H1 (cell line): ENCODE results near the gene RFX5. TPM values are rescaled to one million over a fixed set of nuclear protein-coding genes. Genes with fewer than 3 reads are reported as not detected.

Source experiments
- CTCF ChIA-PET: fragments of 300-600 bp; sonication (Branson Sonifier 250); formaldehyde crosslinking; loops from one replicate; lab custom pipeline; 2021; ENCODE audit not compliant: partially characterized antibody; lab: Charles Lee
- POLR2A ChIA-PET: fragments of 300-600 bp; sonication (Branson Sonifier 250); formaldehyde crosslinking; loops from one replicate; lab custom pipeline; 2021; ENCODE audit warnings: inconsistent platforms; ENCODE audit not compliant: partially characterized antibody; lab: Charles Lee
- DNase-seq, 2 experiments: peaks; one replicate each; pipeline versions ENCODE4 v3.0.0 to v3.0.0-alpha.2; 2010 to 2022; ENCODE audit warnings: low spot score in 2 of 2, low read depth in 1 of 2, mixed read lengths in 1 of 2
- FAIRE-seq: peaks from 2 replicates; lab custom pipeline; 2011; peaks lifted over from hg19 to GRCh38; lab: Jason Lieb, UNC
- H2AFZ ChIP-seq: 2 replicates; pipeline ENCODE4 v1.8.1; 2012; ENCODE audit warnings: low read length, inconsistent platforms
- H2AK5ac ChIP-seq: 2 replicates; pipeline ENCODE4 v1.6.1; 2013; ENCODE audit warnings: low read depth, low read length
- H2BK120ac ChIP-seq: replicated peaks from 2 replicates; pipeline ENCODE3; 2013; ENCODE audit warnings: low read depth, low read length, inconsistent platforms
- H2BK12ac ChIP-seq: 2 replicates; pipeline ENCODE4 v1.6.1; 2013; ENCODE audit warnings: low read depth, low read length
- H2BK15ac ChIP-seq: 2 replicates; pipeline ENCODE4 v1.6.1; 2013; ENCODE audit warnings: low read length
- H2BK20ac ChIP-seq: 2 replicates; pipeline ENCODE4 v1.6.1; 2013; ENCODE audit warnings: low read length
- H2BK5ac ChIP-seq: 2 replicates; pipeline ENCODE4 v1.6.1; 2013; ENCODE audit warnings: low read depth, low read length
- H3K14ac ChIP-seq: 2 replicates; pipeline ENCODE4 v1.6.1; 2013; ENCODE audit warnings: inconsistent platforms; ENCODE audit not compliant: insufficient read length
- H3K18ac ChIP-seq: 2 replicates; pipeline ENCODE4 v1.6.1; 2013; ENCODE audit warnings: low read length; ENCODE audit errors: extremely low read depth
- H3K23ac ChIP-seq: 2 replicates; pipeline ENCODE4 v1.6.1; 2013; ENCODE audit warnings: inconsistent platforms; ENCODE audit not compliant: insufficient read length
- H3K23me2 ChIP-seq: 2 replicates; pipeline ENCODE4 v1.6.1; 2013; ENCODE audit warnings: low read depth, low read length
- H3K27ac ChIP-seq: 2 replicates; pipeline ENCODE4 v1.6.1; 2011; ENCODE audit warnings: low read depth, low read length, inconsistent platforms
- H3K27me3 ChIP-seq, 4 experiments: replicated peaks in 1 of 4; 1 replicate in 1 of 4; 2 replicates in 3 of 4; pipeline versions ENCODE4 v1.6.1 to v1.8.1; 2011 to 2013; ENCODE audit warnings: low read length in 3 of 4, mild to moderate bottlenecking in 3 of 4, inconsistent platforms in 2 of 4, mixed read lengths in 2 of 4, moderate library complexity in 1 of 4; ENCODE audit not compliant: control insufficient read depth in 3 of 4, insufficient read depth in 3 of 4; ENCODE audit errors: extremely low read depth in 1 of 4
- H3K36me3 ChIP-seq, 4 experiments: 2 replicates each; pipeline versions ENCODE4 v1.6.1 to v1.8.1; 2011 to 2013; ENCODE audit warnings: mild to moderate bottlenecking in 4 of 4, low read length in 3 of 4, moderate library complexity in 2 of 4, control low read depth in 1 of 4, inconsistent platforms in 1 of 4; ENCODE audit not compliant: insufficient read depth in 4 of 4, control insufficient read depth in 2 of 4
- H3K4ac ChIP-seq: replicated peaks from 2 replicates; pipeline ENCODE3; 2013; ENCODE audit warnings: low read length, low read depth, mixed read lengths, inconsistent platforms; ENCODE audit not compliant: insufficient read length
- H3K4me1 ChIP-seq, 4 experiments: replicated peaks in 1 of 4; 1 replicate in 1 of 4; 2 replicates in 3 of 4; pipeline versions ENCODE4 v1.6.1 to v1.8.1; 2011 to 2013; ENCODE audit warnings: low read length in 3 of 4, inconsistent platforms in 2 of 4, mixed read lengths in 1 of 4; ENCODE audit not compliant: insufficient read depth in 4 of 4, control insufficient read depth in 3 of 4
- H3K4me2 ChIP-seq, 2 experiments: 2 replicates each; pipeline versions ENCODE4 v1.6.1 to v1.8.1; 2011 to 2013; ENCODE audit warnings: low read depth in 2 of 2, low read length in 2 of 2, control low read depth in 1 of 2, inconsistent platforms in 1 of 2, mild to moderate bottlenecking in 1 of 2; ENCODE audit not compliant: insufficient read depth in 1 of 2
- H3K4me3 ChIP-seq, 4 experiments: fragments of 200-600, 300-600 bp in 1 of 4; sonication (generic), shearing (Covaris generic), sonication (Bioruptor Twin) in 1 of 4; 2 replicates each; pipeline versions ENCODE4 v1.5.1 to v1.8.1; 2011 to 2016; ENCODE audit warnings: low read length in 4 of 4, low read depth in 3 of 4, control low read depth in 2 of 4, inconsistent platforms in 2 of 4, mild to moderate bottlenecking in 2 of 4, mixed read lengths in 1 of 4, moderate library complexity in 1 of 4; ENCODE audit not compliant: insufficient read depth in 2 of 4; ENCODE audit errors: extremely low read depth in 1 of 4
- H3K56ac ChIP-seq: replicated peaks from 2 replicates; pipeline ENCODE3; 2013; ENCODE audit warnings: low read depth, mild to moderate bottlenecking, mixed read lengths, low read length, inconsistent platforms; ENCODE audit not compliant: insufficient read length
- H3K79me1 ChIP-seq: 2 replicates; pipeline ENCODE4 v1.6.1; 2013; ENCODE audit warnings: low read depth, low read length, control low read depth
- H3K79me2 ChIP-seq, 2 experiments: 2 replicates each; pipeline versions ENCODE4 v1.6.1 to v1.8.1; 2012 to 2013; ENCODE audit warnings: low read length in 2 of 2, mild to moderate bottlenecking in 2 of 2, inconsistent platforms in 1 of 2; ENCODE audit not compliant: insufficient read depth in 2 of 2, control insufficient read depth in 1 of 2
- H3K9ac ChIP-seq, 4 experiments: replicated peaks in 1 of 4; 1 replicate in 1 of 4; 2 replicates in 3 of 4; pipeline versions ENCODE4 v1.6.1 to v1.8.1; 2011 to 2013; ENCODE audit warnings: low read depth in 3 of 4, low read length in 3 of 4, control low read depth in 2 of 4, mild to moderate bottlenecking in 2 of 4, moderate library complexity in 2 of 4, inconsistent platforms in 1 of 4; ENCODE audit errors: extremely low read depth in 1 of 4
- H3K9me3 ChIP-seq, 2 experiments: 2 replicates each; pipeline versions ENCODE4 v1.6.1 to v1.8.1; 2012 to 2013; ENCODE audit warnings: mild to moderate bottlenecking in 2 of 2, moderate library complexity in 2 of 2, control low read depth in 1 of 2, inconsistent platforms in 1 of 2, low read depth in 1 of 2, low read length in 1 of 2, mixed read lengths in 1 of 2; ENCODE audit not compliant: insufficient read depth in 2 of 2
- H4K20me1 ChIP-seq, 2 experiments: replicated peaks in 1 of 2; 2 replicates each; pipeline versions ENCODE3 to v1.8.1; 2011 to 2013; ENCODE audit warnings: inconsistent platforms in 2 of 2, low read length in 2 of 2, mild to moderate bottlenecking in 1 of 2; ENCODE audit not compliant: insufficient read depth in 2 of 2, control insufficient read depth in 1 of 2
- H4K5ac ChIP-seq: 2 replicates; pipeline ENCODE4 v1.6.1; 2013; ENCODE audit warnings: low read length, low read depth, mixed read lengths, inconsistent platforms; ENCODE audit not compliant: insufficient read length
- H4K8ac ChIP-seq: 2 replicates; pipeline ENCODE4 v1.8.0; 2013; ENCODE audit warnings: mild to moderate bottlenecking, moderate library complexity, low read length, inconsistent platforms; ENCODE audit not compliant: insufficient read depth; ENCODE audit errors: extremely low read depth
- H4K91ac ChIP-seq: replicated peaks from 2 replicates; pipeline ENCODE3; 2013; ENCODE audit warnings: low read length, mixed read lengths, inconsistent platforms; ENCODE audit not compliant: insufficient read length
- ASH2L ChIP-seq: fragments of 200-600, 300-600 bp; sonication (generic); IDR thresholded peaks from one replicate; pipeline ENCODE4 v1.7.1; 2017; ENCODE audit warnings: low read length
- CEBPB ChIP-seq: IDR thresholded peaks from 2 replicates; pipeline ENCODE4 v1.6.1; 2012; ENCODE audit warnings: low read depth, low read length
- FOSL1 ChIP-seq: IDR thresholded peaks from 2 replicates; pipeline ENCODE4 v1.6.1; 2011; ENCODE audit warnings: mild to moderate bottlenecking, low read depth, low read length, moderate library complexity; ENCODE audit not compliant: insufficient read depth
- GTF2F1 ChIP-seq: IDR thresholded peaks from 2 replicates; pipeline ENCODE4 v1.6.1; 2012; ENCODE audit warnings: low read depth, low read length, improper control_type of control experiment, borderline replicate concordance
- NANOG ChIP-seq: IDR thresholded peaks from 2 replicates; pipeline ENCODE4 v1.6.1; 2011; ENCODE audit warnings: low read length, low read depth, mild to moderate bottlenecking, inconsistent platforms; ENCODE audit not compliant: insufficient read depth, poor library complexity, severe bottlenecking
- PHF8 ChIP-seq: fragments of 200-600 bp; sonication (generic); conservative IDR thresholded peaks from 2 replicates; pipeline ENCODE4 v1.7.1; 2012; ENCODE audit warnings: low read depth, mild to moderate bottlenecking, inconsistent platforms, low read length, moderate library complexity
- POLR2A ChIP-seq, 2 experiments: IDR thresholded peaks; 1 replicate in 1 of 2; 2 replicates in 1 of 2; pipeline ENCODE4 v1.6.1; 2011; ENCODE audit warnings: low read depth in 2 of 2, low read length in 2 of 2, mild to moderate bottlenecking in 2 of 2; ENCODE audit errors: control extremely low read depth in 1 of 2
- SAP30 ChIP-seq: fragments of 300-600 bp; sonication (generic); IDR thresholded peaks from 2 replicates; pipeline ENCODE4 v1.7.1; 2012; ENCODE audit warnings: low read length, moderate library complexity, mild to moderate bottlenecking, inconsistent platforms; ENCODE audit not compliant: insufficient read depth, insufficient replicate concordance
- whole genome bisulfite sequencing, 2 experiments: shearing (Covaris generic) in 1 of 2; methylation state at CpG; one replicate each; pipeline versions ENCODE4 v1.1.6 to v1.1.7; 2013 to 2015; ENCODE audit warnings: low lambda C conversion rate in 2 of 2, mixed read lengths in 2 of 2, inconsistent platforms in 1 of 2, low coverage in 1 of 2, missing lambda C conversion rate in 1 of 2; ENCODE audit not compliant: insufficient replicate concordance in 2 of 2, insufficient coverage in 1 of 2, insufficient read length in 1 of 2; ENCODE audit errors: extremely low coverage in 1 of 2, missing lambda C conversion rate in 1 of 2; 5-methylcytosine and 5-hydroxymethylcytosine counted together
- polyA plus RNA-seq, 7 experiments: library from polyadenylated mRNA; depleted of rRNA in 3 of 7; stranded (reverse) in 5 of 7; unstranded in 2 of 7; fragments of >200 nt in 5 of 7; fragments of 200-250 nt in 2 of 7; gene quantifications; 1 replicate in 5 of 7; 2 replicates in 1 of 7; 4 replicates in 1 of 7; pipeline versions ENCODE4 v1.2.1 to v1.2.3, GENCODE V29; 2011 to 2013; ENCODE audit warnings: missing spikeins in 2 of 7, mixed read lengths in 2 of 7
- total RNA-seq: library from RNA; stranded (reverse); fragmentation: NEBNext Ultra II Directional; extraction: Animal tissue kit (Norgen Biotek cat#: 25700); gene quantifications from 2 replicates; pipeline ENCODE4 v1.2.1, GENCODE V29; 2021

The RFX5 gene
- total and polyA plus RNA-seq, 2 of the 8 experiments (the other 6 are each of a cell fraction or from before 2014, with no cell fraction given): 27.8 to 59.7 TPM

- H3K23me2 ChIP-seq: no peaks in the 10 kb centered on the region
- POLR2A ChIA-PET: interaction anchor here (1.9 to 2.5 kb wide), 2 partner anchors 13 to 14 kb away, joined by 6 to 10 read pairs; partner anchors contain the start of genes PSMB4 and SELENBP1
- H2AK5ac ChIP-seq: no peak overlapping the region
- H3K14ac ChIP-seq: no peak overlapping the region
- H3K9ac ChIP-seq: no peak overlapping the region
- no peak overlapping the region for H3K27ac ChIP-seq
- no peaks in the 10 kb centered on the region for H4K20me1 ChIP-seq
- H3K4me1 ChIP-seq: no peaks in the 10 kb centered on the region
- no peak overlapping the region for H2BK12ac ChIP-seq
- H3K18ac ChIP-seq: no peak overlapping the region
- no peak overlapping the region for H4K91ac ChIP-seq
- no peak overlapping the region for H2BK20ac ChIP-seq
- H3K27me3 ChIP-seq: no peaks in the 10 kb centered on the region
- WGBS, 2 experiments: 87% methylated on average over 2 of the region's 2 CpGs; no CpG with 5 or more reads in 1 of the 2 experiments
- no peak overlapping the region for H2BK120ac ChIP-seq
- H3K4me3 ChIP-seq: no peak overlapping the region
- H4K8ac ChIP-seq: no peak overlapping the region
- H3K23ac ChIP-seq: no peak overlapping the region
- no peak overlapping the region for H2AFZ ChIP-seq
- H3K4ac ChIP-seq: no peak overlapping the region
- no peak overlapping the region for H2BK5ac ChIP-seq
- no peak for FAIRE-seq
- no peak for DNase-seq
- no peak overlapping the region for H2BK15ac ChIP-seq
- TF ChIP-seq FOSL1: no peak
- no peak for TF ChIP-seq SAP30
- TF ChIP-seq POLR2A (IDR thresholded peaks at IDR 0.05; ENCODE audit: control extremely low read depth in 1 of 2, low read depth in 2 of 2, low read length in 2 of 2): no peak
- TF ChIP-seq GTF2F1: no peak
- TF ChIP-seq PHF8: no peak
- TF ChIP-seq ASH2L: no peak
- no peak for TF ChIP-seq NANOG
- TF ChIP-seq CEBPB: no peak
- H3K79me2 ChIP-seq: no peaks in the 10 kb centered on the region
- H3K56ac ChIP-seq: no peak overlapping the region
- H3K9me3 ChIP-seq: 0 out of 4 replicates have a peak, but pooled peaks cover 0 to 5% of the 10 kb centered on the region in 2 experiments
- H4K5ac ChIP-seq: no peak overlapping the region
- no peak overlapping the region for H3K4me2 ChIP-seq
- CTCF ChIA-PET: interaction anchor here (1.5 to 2.8 kb wide), 3 partner anchors 11 to 44 kb away, joined by 3 to 14 read pairs (median 9); no protein-coding TSS in a partner anchor
- no peaks in the 10 kb centered on the region for H3K79me1 ChIP-seq
- H3K36me3 ChIP-seq: no peaks in the 10 kb centered on the region
Observed at GRCh38 chr1:151386002-151386401, 39.0 kb upstream of the RFX5 start.
